K562 (cell line): ENCODE results near the gene ANKRD61. TPM values are rescaled to one million over a fixed set of nuclear protein-coding genes. Genes with fewer than 3 reads are reported as not detected.

Source experiments
- ATAC-seq: fragments of 200-7000 bp; cut with Tn5 transposase; 3 replicates; pipeline ENCODE4 v1.9.1; 2020; ENCODE audit warnings: moderate library complexity
- BruUV-seq: library from RNA; stranded (reverse); fragments of 400-500 nt; replicated peaks from 2 replicates; lab custom pipeline; 2021; lab: Mats Ljungman, UMichigan
- CTCF ChIA-PET: fragments of 300-600 bp; formaldehyde crosslinking; extraction: SDS; loops from one replicate; lab custom pipeline; 2021; ENCODE audit warnings: low intra/inter-chr PET ratio; lab: Yijun Ruan, JAX
- POLR2A ChIA-PET: fragments of 300-600, 350-650 bp; sonication (Branson Sonifier 250); formaldehyde crosslinking; extraction: SDS; loops from one replicate; lab custom pipeline; 2021; ENCODE audit warnings: antibody characterized with exemption, inconsistent platforms; lab: Yijun Ruan, JAX
- DNase-seq, 4 experiments: peaks; one replicate each; pipeline versions ENCODE4 v3.0.0 to v3.0.0-alpha.2; 2011 to 2018; ENCODE audit warnings: low spot score in 3 of 4, mixed read lengths in 3 of 4; ENCODE audit errors: extremely low read depth in 1 of 4
- FAIRE-seq: peaks from 2 replicates; lab custom pipeline; 2011; peaks lifted over from hg19 to GRCh38; lab: Jason Lieb, UNC
- H2AFZ ChIP-seq: 2 replicates; pipeline ENCODE4 v1.6.0; 2011; ENCODE audit warnings: low read depth, low read length, control low read depth, inconsistent platforms
- H3K27ac ChIP-seq: fragments of 200-600 bp; 3 replicates; pipeline ENCODE4 v1.8.0; 2011; ENCODE audit warnings: low read depth, mild to moderate bottlenecking, control low read depth, inconsistent platforms, low read length, moderate library complexity, mixed read lengths; ENCODE audit errors: extremely low read depth
- H3K27me3 ChIP-seq, 2 experiments: fragments of 300-600 bp in 1 of 2; 2 replicates in 1 of 2; 3 replicates in 1 of 2; pipeline versions ENCODE4 v1.6.0 to v1.8.0; 2011; ENCODE audit warnings: inconsistent platforms in 2 of 2, low read length in 2 of 2, mild to moderate bottlenecking in 1 of 2, mixed read lengths in 1 of 2, moderate library complexity in 1 of 2; ENCODE audit not compliant: control insufficient read depth in 2 of 2, insufficient read depth in 2 of 2
- H3K36me3 ChIP-seq: fragments of 300-600 bp; 3 replicates; pipeline ENCODE4 v1.8.0; 2011; ENCODE audit warnings: mild to moderate bottlenecking, low read length, inconsistent platforms; ENCODE audit not compliant: control insufficient read depth, insufficient read depth
- H3K4me1 ChIP-seq, 2 experiments: fragments of 200-600 bp in 1 of 2; replicated peaks in 1 of 2; 2 replicates in 1 of 2; 3 replicates in 1 of 2; pipeline versions ENCODE4 v1.5.1 to v1.8.0; 2011; ENCODE audit warnings: inconsistent platforms in 2 of 2, low read length in 2 of 2, mild to moderate bottlenecking in 1 of 2, mixed read lengths in 1 of 2, moderate library complexity in 1 of 2; ENCODE audit not compliant: control insufficient read depth in 2 of 2, insufficient read depth in 2 of 2
- H3K4me2 ChIP-seq: 2 replicates; pipeline ENCODE4 v1.6.1; 2011; ENCODE audit warnings: low read length, control low read depth, inconsistent platforms, mixed read lengths; ENCODE audit not compliant: insufficient read depth
- H3K4me3 ChIP-seq: fragments of 200-600 bp; sonication (generic), shearing (Covaris generic); 2 replicates; pipeline ENCODE4 v1.5.1; 2016; ENCODE audit warnings: control low read depth, inconsistent platforms
- H3K79me2 ChIP-seq: fragments of 200-600 bp; 3 replicates; pipeline ENCODE4 v1.8.0; 2011; ENCODE audit warnings: low read length, inconsistent platforms; ENCODE audit not compliant: control insufficient read depth, insufficient read depth
- H3K9ac ChIP-seq, 2 experiments: 2 replicates each; pipeline versions ENCODE4 v1.6.0 to v1.6.1; 2011; ENCODE audit warnings: low read depth in 2 of 2, low read length in 2 of 2, control low read depth in 1 of 2, inconsistent platforms in 1 of 2, mild to moderate bottlenecking in 1 of 2, mixed read lengths in 1 of 2; ENCODE audit not compliant: insufficient read depth in 1 of 2
- H3K9me1 ChIP-seq: one replicate; pipeline ENCODE4 v1.6.0; 2011; ENCODE audit warnings: inconsistent platforms, mild to moderate bottlenecking, low read length, moderate library complexity; ENCODE audit not compliant: control insufficient read depth, insufficient read depth
- H3K9me3 ChIP-seq: replicated peaks from 2 replicates; pipeline ENCODE4 v1.5.1; 2011; ENCODE audit warnings: low read depth, low read length, inconsistent platforms; ENCODE audit not compliant: control insufficient read depth, insufficient read depth
- H4K20me1 ChIP-seq: replicated peaks from 2 replicates; pipeline ENCODE4 v1.6.1; 2011; ENCODE audit warnings: low read length, inconsistent platforms, mixed read lengths; ENCODE audit not compliant: control insufficient read depth, insufficient read depth
- CBX3 ChIP-seq, 2 experiments: IDR thresholded peaks; 1 replicate in 1 of 2; 2 replicates in 1 of 2; pipeline ENCODE4 v1.6.1; 2012; ENCODE audit warnings: inconsistent platforms in 2 of 2, low read length in 2 of 2, borderline replicate concordance in 1 of 2, control low read depth in 1 of 2
- HMG20A ChIP-seq: fragments of 450-650 bp; formaldehyde crosslinking; conservative IDR thresholded peaks from 2 replicates; pipeline ENCODE4 v1.4.0; 2020; ENCODE audit warnings: mild to moderate bottlenecking, mixed read lengths
- WGBS: fragments of 100-300 bp; shearing (Covaris generic); methylation state at CpG from one replicate; pipeline ENCODE4 v1.1.6; 2016; ENCODE audit warnings: low coverage, mixed read lengths; ENCODE audit not compliant: insufficient coverage; ENCODE audit errors: missing lambda C conversion rate; 5-methylcytosine and 5-hydroxymethylcytosine counted together
- in situ Hi-C: fragments of 300-500 bp; cut with MboI; formaldehyde crosslinking; loops from 4 replicates; pipeline ENCODE4 v1.15.0; 2018; ENCODE audit warnings: inconsistent platforms, mixed read lengths
- intact Hi-C: fragments of 100-400 bp; cut with micrococcal nuclease; formaldehyde crosslinking; loops from 2 replicates; pipeline ENCODE4 v1.14.2; 2022
- polyA plus RNA-seq, 8 experiments: library from polyadenylated mRNA; depleted of rRNA in 4 of 8; stranded (reverse) in 5 of 8; unstranded in 3 of 8; fragments of >200 nt; fragmentation: Nextera tagmentation in 2 of 8; fragmentation: Illumina TruSeq in 1 of 8; extraction: Ambion mirVana in 2 of 8; extraction: Trizol in 1 of 8; gene quantifications; 2 replicates each; pipeline versions ENCODE4 v1.2.1 to v1.2.3, GENCODE V29; 2011 to 2014; ENCODE audit warnings: inconsistent platforms in 1 of 8, missing spikeins in 1 of 8
- total RNA-seq, 7 experiments: library from RNA; depleted of rRNA in 6 of 7; stranded (reverse); fragments of >200 nt in 6 of 7; fragmentation: Illumina TruSeq in 2 of 7; extraction: Trizol in 2 of 7; gene quantifications; 2 replicates each; pipeline versions ENCODE4 v1.2.1 to v1.2.3, GENCODE V29; 2011 to 2021; ENCODE audit warnings: low replicate concordance in 1 of 7
- TF ChIP-seq, protein P1 (sequence below): sonication (generic); formaldehyde crosslinking; IDR thresholded peaks from 2 replicates; pipeline ENCODE4 v1.8.1; 2023; ENCODE audit warnings: mild to moderate bottlenecking, missing genetic modification reagents
- TF ChIP-seq, protein P2 (sequence below), 3 experiments: fragments of 200-800 bp in 1 of 3; fragments of 250-450 bp in 1 of 3; fragments of 450-650 bp in 1 of 3; sonication (Bioruptor Pico) in 1 of 3; sonication (Bioruptor generic) in 1 of 3; formaldehyde crosslinking in 1 of 3; IDR thresholded peaks; 2 replicates each; pipeline versions ENCODE4 v1.6.1 to v1.8.0; 2016 to 2022; ENCODE audit warnings: mild to moderate bottlenecking in 2 of 3, missing genetic modification characterization in 2 of 3, missing compliant biosample characterization in 1 of 3, moderate library complexity in 1 of 3
- TF ChIP-seq, protein P3 (sequence below): conservative IDR thresholded peaks from 2 replicates; pipeline ENCODE4 v1.6.1; 2011; ENCODE audit warnings: low read depth, mild to moderate bottlenecking, low read length; ENCODE audit not compliant: control insufficient read depth

Gene ANKRD61
- total and polyA plus RNA-seq, 9 of the 15 experiments (the other 6 are each of a cell fraction or from before 2014, with no cell fraction given), result 0.08 to 0.11 (median 0.09) TPM; not detected in 5

DNA sequence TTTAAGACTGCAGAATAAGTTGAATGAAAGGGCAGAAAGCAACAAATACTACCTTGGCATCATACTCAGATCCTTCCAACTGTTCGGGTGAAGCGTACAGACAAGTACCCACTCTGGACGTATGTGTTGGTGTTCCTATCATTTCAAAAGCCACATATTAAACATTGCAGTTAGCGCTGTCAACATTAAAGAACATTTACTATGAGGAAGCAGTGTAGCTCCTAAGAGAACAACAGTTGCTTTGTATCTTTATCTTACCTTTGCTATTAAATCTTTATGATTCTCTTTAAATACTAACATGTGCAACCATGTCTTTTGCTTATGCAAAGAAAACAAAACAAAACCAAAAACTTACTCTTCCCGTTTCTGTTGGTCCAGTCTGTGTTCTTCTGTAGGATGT, 2.6 kb upstream of the ANKRD61 start:
- CTCF ChIA-PET, result no interaction called here
- no peak for ATAC-seq

More for the DNA sequence above, 2.6 kb upstream of the ANKRD61 start:
- POLR2A ChIA-PET, result no interaction called here
- peaks cover 25% of the 10 kb centered on the region; the same call in 2 of the 3 replicates for H3K79me2 ChIP-seq
- no peak overlapping the region for H3K9ac ChIP-seq
- no peak for FAIRE-seq
- H3K9me1 ChIP-seq, result no peaks in the 10 kb centered on the region
- TF ChIP-seq HMG20A (no peak), CBX3 (IDR thresholded peaks at IDR 0.05; ENCODE audit: borderline replicate concordance in 1 of 2, low read length in 2 of 2) (no peak)
- TF ChIP-seq, protein P1, sequence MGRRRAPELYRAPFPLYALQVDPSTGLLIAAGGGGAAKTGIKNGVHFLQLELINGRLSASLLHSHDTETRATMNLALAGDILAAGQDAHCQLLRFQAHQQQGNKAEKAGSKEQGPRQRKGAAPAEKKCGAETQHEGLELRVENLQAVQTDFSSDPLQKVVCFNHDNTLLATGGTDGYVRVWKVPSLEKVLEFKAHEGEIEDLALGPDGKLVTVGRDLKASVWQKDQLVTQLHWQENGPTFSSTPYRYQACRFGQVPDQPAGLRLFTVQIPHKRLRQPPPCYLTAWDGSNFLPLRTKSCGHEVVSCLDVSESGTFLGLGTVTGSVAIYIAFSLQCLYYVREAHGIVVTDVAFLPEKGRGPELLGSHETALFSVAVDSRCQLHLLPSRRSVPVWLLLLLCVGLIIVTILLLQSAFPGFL (CRISPR knock-in tag), result no peak
- TF ChIP-seq, protein P2, sequence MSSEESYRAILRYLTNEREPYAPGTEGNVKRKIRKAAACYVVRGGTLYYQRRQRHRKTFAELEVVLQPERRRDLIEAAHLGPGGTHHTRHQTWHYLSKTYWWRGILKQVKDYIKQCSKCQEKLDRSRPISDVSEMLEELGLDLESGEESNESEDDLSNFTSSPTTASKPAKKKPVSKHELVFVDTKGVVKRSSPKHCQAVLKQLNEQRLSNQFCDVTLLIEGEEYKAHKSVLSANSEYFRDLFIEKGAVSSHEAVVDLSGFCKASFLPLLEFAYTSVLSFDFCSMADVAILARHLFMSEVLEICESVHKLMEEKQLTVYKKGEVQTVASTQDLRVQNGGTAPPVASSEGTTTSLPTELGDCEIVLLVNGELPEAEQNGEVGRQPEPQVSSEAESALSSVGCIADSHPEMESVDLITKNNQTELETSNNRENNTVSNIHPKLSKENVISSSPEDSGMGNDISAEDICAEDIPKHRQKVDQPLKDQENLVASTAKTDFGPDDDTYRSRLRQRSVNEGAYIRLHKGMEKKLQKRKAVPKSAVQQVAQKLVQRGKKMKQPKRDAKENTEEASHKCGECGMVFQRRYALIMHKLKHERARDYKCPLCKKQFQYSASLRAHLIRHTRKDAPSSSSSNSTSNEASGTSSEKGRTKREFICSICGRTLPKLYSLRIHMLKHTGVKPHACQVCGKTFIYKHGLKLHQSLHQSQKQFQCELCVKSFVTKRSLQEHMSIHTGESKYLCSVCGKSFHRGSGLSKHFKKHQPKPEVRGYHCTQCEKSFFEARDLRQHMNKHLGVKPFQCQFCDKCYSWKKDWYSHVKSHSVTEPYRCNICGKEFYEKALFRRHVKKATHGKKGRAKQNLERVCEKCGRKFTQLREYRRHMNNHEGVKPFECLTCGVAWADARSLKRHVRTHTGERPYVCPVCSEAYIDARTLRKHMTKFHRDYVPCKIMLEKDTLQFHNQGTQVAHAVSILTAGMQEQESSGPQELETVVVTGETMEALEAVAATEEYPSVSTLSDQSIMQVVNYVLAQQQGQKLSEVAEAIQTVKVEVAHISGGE (CRISPR knock-in tag; IDR thresholded peaks at IDR 0.05), result no peak
- TF ChIP-seq, protein P3, sequence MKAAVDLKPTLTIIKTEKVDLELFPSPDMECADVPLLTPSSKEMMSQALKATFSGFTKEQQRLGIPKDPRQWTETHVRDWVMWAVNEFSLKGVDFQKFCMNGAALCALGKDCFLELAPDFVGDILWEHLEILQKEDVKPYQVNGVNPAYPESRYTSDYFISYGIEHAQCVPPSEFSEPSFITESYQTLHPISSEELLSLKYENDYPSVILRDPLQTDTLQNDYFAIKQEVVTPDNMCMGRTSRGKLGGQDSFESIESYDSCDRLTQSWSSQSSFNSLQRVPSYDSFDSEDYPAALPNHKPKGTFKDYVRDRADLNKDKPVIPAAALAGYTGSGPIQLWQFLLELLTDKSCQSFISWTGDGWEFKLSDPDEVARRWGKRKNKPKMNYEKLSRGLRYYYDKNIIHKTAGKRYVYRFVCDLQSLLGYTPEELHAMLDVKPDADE, result no peak
- TF ChIP-seq, all 486 proteins: peak for 0
- no peak overlapping the region for H3K27ac ChIP-seq
- no peak for DNase-seq
- 86% methylated on average over 5 of the region's 5 CpGs for WGBS
- H3K9me3 ChIP-seq, result no peaks in the 10 kb centered on the region
- H3K36me3 ChIP-seq, result peaks cover 90% of the 10 kb centered on the region
- H4K20me1 ChIP-seq, result peaks cover 6% of the 10 kb centered on the region; the same call in 1 of the 2 replicates
- H3K27me3 ChIP-seq, result no peaks in the 10 kb centered on the region
- in situ Hi-C loops, result no loop called here
- intact Hi-C loops, result no loop called here
- H3K4me3 ChIP-seq, result no peak overlapping the region
- peaks cover 23 to 33% of the 10 kb centered on the region in 2 experiments; a peak in 4 of 5 replicates for H3K4me1 ChIP-seq
- H2AFZ ChIP-seq, result no peak overlapping the region
- no TSS peak for BruUV-seq
- no peak overlapping the region for H3K4me2 ChIP-seq
